GM19351 (cell line): ENCODE measurements around the gene WDTC1.
"Not testable (repeated sequence)": the region's sequence is repeated elsewhere in the genome, so short reads cannot be mapped to it uniquely, and the experiment has no call there.

ENCODE experiments used
- ATAC-seq: cut with Tn5 transposase; IDR thresholded peaks from one replicate; pipeline ENCODE4 v1.9.1; 2021; ENCODE audit warnings: mild to moderate bottlenecking, moderate library complexity; ENCODE audit not compliant: unreplicated experiment

The WDTC1 gene

DNA sequence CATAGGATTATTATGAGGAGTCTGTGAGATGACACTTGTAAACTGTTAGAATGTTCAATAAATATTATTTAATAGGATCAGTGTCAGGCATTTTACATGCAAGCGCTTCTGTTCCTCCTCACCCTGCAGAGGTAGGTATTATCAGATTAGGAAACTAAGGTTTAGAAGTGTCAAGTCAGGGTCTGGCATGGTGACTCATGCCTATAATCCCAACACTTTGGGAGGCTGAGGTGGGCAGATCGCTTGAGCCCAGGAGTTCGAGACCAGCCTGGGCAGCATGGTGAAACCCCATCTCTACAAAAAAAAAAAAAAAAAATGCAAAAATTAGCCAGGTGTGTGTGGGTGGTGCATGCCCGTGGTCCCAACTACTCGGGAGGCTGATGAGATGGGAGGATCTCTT, 9.2 kb downstream of the WDTC1 start:
- not testable (repeated sequence) for ATAC-seq

DNA sequence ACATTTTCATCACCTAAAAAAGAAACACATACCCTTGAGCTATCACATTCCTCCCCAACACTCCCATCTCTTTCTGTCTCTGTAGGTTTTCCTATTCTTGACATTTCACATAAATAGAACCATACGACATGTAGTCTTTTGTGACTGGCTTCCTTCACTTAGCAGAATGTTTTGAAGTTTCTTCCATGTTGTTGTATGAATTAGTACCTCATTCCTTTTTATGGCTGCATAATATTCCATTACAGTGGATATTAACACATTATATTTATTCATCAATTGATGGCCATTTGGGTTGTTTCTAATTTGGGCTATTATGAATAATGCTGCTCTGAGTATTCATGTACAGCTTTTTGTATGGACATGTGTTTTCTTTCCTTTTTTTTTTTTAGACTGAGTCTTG, 11.8 kb downstream of the WDTC1 start:
- no peak for ATAC-seq

DNA sequence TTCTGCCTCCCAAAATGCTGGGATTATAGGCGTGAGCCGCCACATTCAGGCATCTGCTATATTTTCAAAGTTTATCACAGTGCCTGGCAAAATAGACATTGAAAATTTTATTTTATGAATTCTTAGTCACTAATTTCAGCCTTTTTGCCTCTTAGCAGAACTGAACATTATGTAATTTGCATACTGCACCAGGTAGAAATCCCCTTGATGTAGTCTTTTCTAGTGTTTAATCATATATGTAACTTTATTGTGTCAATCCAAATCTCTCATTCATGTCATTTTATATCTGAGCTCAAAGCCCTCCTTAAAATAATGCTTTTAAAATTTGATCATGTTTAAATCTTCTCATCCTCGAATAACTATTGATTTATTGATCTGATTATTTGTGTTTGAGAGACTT, 19.2 kb downstream of the WDTC1 start:
- no peak for ATAC-seq

- ATAC-seq, result no peak
These were observed 20.7 kb downstream of the WDTC1 start for GRCh38 chr1:27255136-27255535.

GRCh38 chr1:27257155-27257554, 22.7 kb downstream of the WDTC1 start:
- ATAC-seq, result no peak

GRCh38 chr1:27258598-27258997, 24.2 kb downstream of the WDTC1 start:
- ATAC-seq, result no peak

DNA sequence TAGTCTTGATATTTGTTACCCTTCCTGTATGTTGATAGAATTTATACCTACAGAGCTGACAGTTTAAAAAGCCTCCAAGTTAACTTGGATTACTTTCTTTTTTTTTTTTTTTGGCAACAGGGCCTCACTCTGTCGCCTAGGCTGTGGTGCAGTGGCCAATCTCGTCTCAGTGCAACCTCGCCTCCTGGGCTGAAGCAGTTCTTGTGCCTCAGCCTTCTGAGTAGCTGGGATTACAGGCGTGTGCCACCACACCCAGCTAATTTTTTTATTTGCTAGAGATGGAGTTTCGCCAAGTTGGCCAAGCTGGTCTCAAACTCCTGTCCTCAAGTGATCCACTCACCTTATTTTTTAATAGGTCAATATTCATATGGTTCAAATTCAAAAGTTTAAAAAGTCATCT, 32.7 kb downstream of the WDTC1 start:
- no peak for ATAC-seq

- ATAC-seq, result no peak
These were observed 34.8 kb downstream of the WDTC1 start for GRCh38 chr1:27269276-27269675.

DNA sequence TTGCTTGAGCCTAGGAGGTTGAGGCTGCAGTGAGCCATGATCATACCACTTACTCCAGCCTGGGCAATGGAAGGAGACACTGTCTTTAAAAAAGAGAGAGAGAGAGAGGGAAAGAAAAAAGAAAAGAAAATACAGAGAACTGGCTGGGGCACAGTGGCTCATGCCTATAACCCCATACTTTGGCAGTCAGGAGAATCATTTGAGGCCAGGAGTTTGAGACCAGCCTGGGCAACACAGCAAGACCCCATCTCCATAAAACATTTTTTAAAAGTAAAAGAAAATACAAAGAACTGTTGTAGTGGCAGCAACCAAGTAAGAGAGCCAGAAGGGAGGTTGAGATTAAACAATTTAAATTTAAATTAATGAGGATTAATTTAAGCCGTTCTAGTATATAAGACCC, 39.8 kb downstream of the WDTC1 start:
- ATAC-seq, result no peak

- no peak for ATAC-seq
These were observed 41.3 kb downstream of the WDTC1 start for GRCh38 chr1:27275696-27276095.

- ATAC-seq, result no peak
These were observed 50.2 kb downstream of the WDTC1 start for GRCh38 chr1:27284425-27285273.

DNA sequence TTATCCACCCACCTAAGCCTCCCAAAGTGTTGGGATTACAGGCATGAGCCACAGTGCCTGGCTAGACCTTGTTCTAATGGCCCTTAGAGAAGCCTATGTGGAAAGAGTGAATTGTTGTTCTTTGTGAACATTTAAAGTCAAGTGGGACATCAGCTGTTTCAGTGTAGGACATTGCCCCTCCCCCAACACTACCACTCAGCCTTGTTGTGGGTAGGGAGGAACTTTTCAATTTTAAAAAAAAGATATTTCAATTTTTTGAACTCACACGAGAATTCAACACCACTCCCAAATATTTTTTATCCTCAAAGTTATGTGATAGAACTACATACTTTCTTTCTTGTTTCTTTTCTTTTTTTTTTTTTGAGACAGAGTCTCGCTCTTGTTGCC, 50.8 kb downstream of the WDTC1 start:
- ATAC-seq, result no peak

DNA sequence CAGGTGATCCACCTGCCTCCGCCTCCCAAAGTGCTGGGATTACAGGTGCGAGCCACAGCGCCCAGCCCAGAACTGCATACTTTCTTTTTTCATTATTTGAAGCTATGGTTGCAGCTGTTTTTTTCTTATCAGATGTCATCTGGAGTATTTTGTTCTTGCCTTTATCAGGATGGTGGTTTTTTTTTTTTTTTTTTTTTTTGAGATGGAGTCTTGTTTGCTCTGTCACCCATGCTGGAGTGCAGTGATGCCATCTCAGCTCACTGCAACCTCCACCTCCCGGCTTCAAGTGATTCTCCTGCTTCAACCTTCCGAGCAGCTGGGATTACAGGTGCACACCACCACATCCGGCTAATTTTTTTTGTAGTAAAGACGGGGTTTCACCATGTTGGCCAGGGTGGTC, 51.4 kb downstream of the WDTC1 start:
- ATAC-seq, result not testable (repeated sequence)

DNA sequence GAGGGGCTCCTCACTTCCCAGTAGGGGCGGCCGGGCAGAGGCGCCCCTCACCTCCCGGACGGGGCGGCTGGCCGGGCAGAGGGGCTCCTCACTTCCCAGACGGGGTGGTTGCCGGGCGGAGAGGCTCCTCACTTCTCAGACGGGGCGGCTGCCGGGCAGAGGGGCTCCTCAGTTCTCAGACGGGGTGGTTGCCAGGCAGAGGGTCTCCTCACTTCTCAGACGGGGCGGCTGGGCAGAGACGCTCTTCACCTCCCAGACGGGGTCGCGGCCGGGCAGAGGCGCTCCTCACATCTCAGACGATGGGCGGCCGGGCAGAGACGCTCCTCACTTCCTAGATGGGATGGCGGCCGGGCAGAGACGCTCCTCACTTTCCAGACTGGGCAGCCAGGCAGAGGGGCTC, 54.7 kb downstream of the WDTC1 start:
- ATAC-seq, result not testable (repeated sequence)

DNA sequence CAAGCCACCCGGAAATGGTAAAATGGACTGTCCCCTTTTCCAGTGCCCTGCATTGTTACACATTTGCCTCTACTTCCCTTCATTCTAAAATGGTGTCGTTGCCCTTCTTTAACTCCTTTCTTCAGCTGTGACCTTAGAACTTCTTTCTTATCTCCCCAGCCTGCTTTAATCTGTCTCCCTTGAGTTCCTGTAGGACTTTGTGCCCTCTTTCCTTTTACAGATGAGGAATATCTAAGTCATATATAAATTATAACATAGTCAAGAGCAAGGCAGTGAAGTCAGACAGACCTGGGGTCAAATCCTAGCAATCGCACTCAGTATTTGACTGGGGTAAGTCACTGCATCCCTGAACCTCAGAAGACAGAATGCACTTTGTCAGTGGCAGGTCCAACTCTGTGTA, 56.1 kb downstream of the WDTC1 start:
- ATAC-seq, result no peak

DNA sequence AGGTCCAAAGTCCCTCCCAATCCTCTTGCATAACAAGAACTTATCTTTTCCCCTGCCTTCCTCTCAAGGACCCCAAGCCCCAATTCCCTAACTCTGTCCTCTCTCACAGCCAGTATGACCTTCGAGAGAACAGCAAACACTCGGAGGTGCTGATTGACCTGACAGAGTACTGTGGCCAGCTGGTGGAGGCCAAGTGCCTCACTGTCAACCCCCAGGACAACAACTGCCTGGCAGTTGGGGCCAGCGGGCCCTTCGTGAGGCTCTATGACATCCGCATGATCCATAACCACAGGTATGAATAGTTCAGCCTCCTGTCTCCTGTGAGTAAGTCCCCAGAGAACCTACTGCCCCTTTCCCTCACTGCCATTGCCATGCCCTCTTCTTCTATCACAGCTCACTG, 57.7 kb downstream of the WDTC1 start:
- no peak for ATAC-seq

DNA sequence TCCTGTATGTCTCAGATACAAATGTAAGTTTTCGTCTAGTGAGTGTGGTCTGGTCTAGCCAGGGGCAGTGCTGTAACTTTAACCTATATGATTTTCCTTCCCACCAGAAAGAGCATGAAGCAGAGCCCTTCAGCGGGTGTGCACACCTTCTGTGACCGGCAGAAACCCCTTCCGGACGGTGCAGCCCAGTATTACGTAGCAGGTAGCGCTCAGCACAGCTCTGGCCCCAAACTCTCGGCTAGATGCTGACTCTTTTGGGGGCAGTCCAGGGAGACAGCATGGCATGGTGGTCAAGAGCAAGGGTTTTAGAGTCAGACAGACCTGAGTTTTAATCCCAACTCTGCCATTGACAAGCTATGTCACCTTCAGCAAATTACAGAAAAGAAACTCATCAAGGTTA, 59.5 kb downstream of the WDTC1 start:
- no peak for ATAC-seq

DNA sequence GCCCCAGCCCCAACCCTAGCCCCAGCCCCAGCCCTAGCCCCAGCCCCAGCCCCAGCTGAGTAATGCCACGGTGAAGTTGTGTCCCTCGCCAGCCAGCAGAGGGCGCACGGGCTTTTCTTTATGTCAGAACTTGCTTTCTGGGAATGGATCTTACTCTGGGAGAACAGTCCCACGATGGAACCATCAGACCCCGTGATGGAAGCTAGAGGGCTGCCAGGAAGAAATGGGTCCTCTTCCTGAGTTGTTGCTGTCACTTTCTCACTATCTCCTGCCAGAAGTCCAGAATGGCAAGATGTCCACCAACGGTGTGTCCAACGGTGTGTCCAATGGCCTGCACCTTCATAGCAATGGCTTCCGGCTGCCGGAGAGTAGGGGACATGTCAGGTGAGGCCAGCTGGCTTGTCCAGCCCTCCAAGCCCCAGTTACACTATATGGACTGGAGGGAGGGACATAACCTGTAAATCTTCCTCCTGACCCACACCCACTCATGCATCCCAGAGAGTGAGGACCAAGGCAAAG, 62.4 kb downstream of the WDTC1 start:
- no peak for ATAC-seq

DNA sequence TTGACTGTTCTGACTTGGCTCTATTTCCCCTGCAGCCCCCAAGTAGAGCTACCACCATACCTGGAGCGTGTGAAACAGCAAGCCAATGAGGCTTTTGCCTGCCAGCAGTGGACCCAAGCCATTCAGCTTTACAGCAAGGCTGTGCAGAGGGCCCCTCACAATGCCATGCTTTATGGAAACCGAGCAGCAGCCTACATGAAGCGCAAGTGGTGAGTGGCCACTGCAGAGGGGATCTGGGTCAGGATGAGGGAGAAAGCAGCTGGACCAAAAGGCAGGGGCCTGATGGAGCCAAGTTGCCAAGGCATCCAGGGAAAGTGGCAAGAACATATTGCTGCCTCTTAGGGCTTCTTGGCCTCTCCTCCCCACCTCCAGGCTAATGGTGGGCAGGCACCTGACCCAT, 63.5 kb downstream of the WDTC1 start:
- no peak for ATAC-seq

- no peak for ATAC-seq
These were observed 64.4 kb downstream of the WDTC1 start for GRCh38 chr1:27298632-27299384.

DNA sequence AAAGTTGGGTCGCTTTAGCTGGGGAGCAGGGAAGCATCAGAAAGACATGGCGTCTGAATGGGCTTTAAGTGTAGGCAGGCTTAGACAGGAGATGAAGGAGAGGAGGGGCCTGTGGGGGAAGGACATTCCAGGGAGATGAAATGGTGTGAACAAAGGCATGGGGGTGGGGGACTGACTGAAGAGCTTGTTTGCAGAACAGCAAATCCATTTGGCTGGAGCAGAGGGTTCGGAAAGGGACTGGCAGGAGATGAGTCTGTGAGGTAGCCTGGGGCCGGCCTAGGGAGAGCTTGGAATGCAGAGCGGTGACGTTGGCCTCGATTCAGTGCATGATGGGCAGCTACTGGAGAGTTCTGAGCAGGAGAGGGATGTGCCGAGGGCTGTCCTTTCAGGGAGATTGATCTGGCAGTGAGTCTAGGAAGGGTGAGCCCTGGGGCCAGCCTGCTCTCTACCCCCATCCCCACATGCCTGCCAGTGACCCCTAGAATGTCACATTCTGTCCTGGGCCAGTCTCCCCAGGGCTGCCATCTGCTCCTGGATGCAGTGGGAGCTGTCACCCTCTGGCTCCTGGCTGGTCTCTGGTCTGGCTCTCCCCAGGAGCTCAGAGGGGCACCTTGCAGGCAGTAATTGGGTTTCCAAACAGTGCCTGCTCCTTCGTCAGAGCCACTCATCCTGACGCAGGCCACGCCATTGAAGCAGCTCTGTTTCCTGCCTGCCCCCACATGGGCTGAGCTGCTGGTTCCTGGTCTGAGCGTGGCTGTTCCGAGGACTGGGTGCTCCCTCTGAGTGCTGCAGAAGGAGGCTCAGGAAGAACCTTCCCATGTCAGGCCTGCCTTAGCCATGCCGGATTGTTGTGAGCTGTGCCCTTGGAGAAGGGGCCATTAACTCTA, 65.2 kb downstream of the WDTC1 start:
- no peak for ATAC-seq
